MCF 10A (cell line): ENCODE measurements around the gene CFAP46. TPM values are rescaled to one million over a fixed set of nuclear protein-coding genes. Genes with fewer than 3 reads are reported as not detected.

ENCODE experiments used
- BruUV-seq: library from RNA; stranded (reverse); fragments of 400-500 nt; replicated peaks from 2 replicates; lab custom pipeline; 2021; lab: Mats Ljungman, UMichigan
- CTCF ChIA-PET: fragments of 300-600 bp; sonication (Branson Sonifier 250); formaldehyde crosslinking; extraction: SDS; loops from one replicate; lab custom pipeline; 2021; ENCODE audit warnings: antibody characterized with exemption, inconsistent platforms; lab: Yijun Ruan, JAX
- POLR2A ChIA-PET: fragments of 300-600, 350-650 bp; sonication (Branson Sonifier 250); formaldehyde crosslinking; extraction: SDS; loops from one replicate; lab custom pipeline; 2020; ENCODE audit warnings: antibody characterized with exemption, inconsistent platforms; lab: Yijun Ruan, JAX
- DNase-seq: peaks from one replicate; pipeline ENCODE4 v3.0.0-alpha.2; 2018; ENCODE audit not compliant: unreplicated experiment
- H3K27ac Mint-ChIP-seq: one replicate; pipeline ENCODE4 v1.8.0; 2022; ENCODE audit warnings: mild to moderate bottlenecking, low read depth, mixed read lengths; ENCODE audit not compliant: unreplicated experiment
- H3K27me3 Mint-ChIP-seq: one replicate; pipeline ENCODE4 v1.8.0; 2022; ENCODE audit warnings: mixed read lengths; ENCODE audit not compliant: insufficient read depth, unreplicated experiment
- H3K36me3 Mint-ChIP-seq: one replicate; pipeline ENCODE4 v1.8.0; 2022; ENCODE audit warnings: mild to moderate bottlenecking, moderate library complexity, mixed read lengths; ENCODE audit not compliant: insufficient read depth, unreplicated experiment
- H3K4me1 Mint-ChIP-seq: one replicate; pipeline ENCODE4 v1.8.0; 2022; ENCODE audit warnings: mixed read lengths; ENCODE audit not compliant: insufficient read depth, unreplicated experiment
- H3K4me3 Mint-ChIP-seq: one replicate; pipeline ENCODE4 v1.8.0; 2022; ENCODE audit warnings: mild to moderate bottlenecking, moderate library complexity, mixed read lengths; ENCODE audit not compliant: unreplicated experiment
- H3K9me3 Mint-ChIP-seq: one replicate; pipeline ENCODE4 v1.8.0; 2022; ENCODE audit warnings: mixed read lengths; ENCODE audit not compliant: unreplicated experiment
- intact Hi-C: fragments of 100-400 bp; cut with micrococcal nuclease; formaldehyde crosslinking; loops from 2 replicates; pipeline ENCODE4 v1.14.1; 2022
- total RNA-seq: library from RNA; stranded (reverse); gene quantifications from 2 replicates; pipeline ENCODE4 v1.2.3, GENCODE V29; 2022
- TF ChIP-seq, protein P1 (sequence below): fragments of 200-600 bp; IDR thresholded peaks from one replicate; pipeline ENCODE4 v1.8.0; 2022; ENCODE audit warnings: antibody characterized with exemption, mild to moderate bottlenecking; ENCODE audit not compliant: unreplicated experiment

CFAP46 gene
- total RNA-seq, 1 experiment from 2014 or later = 0.33 TPM

DNA sequence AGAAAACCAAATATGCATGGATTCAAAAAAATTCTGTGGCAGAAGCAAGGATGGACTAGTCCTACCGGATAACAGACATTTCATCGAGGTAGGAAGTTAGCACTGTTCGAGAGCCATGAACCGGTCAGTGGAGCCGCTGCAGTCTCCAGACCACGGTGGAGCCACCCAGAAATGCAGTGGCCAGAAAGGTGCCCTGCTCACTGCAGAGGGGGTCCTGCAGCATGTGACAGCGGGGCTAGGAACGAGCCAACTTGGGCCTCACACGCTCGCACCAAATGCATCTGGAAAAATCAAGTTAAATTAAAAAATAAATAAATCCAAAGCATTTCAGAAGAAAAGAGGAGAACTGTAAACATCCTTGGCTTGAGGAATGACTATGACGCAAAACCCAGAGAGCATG is 13.1 kb upstream of the CFAP46 start:
- POLR2A ChIA-PET = no interaction called here
- H3K4me1 Mint-ChIP-seq = no peaks in the 10 kb centered on the region
- BruUV-seq = no TSS peak
- no peaks in the 10 kb centered on the region for H3K36me3 Mint-ChIP-seq
- no peak overlapping the region for H3K27ac Mint-ChIP-seq
- CTCF ChIA-PET = no interaction called here
- no peaks in the 10 kb centered on the region for H3K9me3 Mint-ChIP-seq
- intact Hi-C loops = no loop called here
- no peak overlapping the region for H3K4me3 Mint-ChIP-seq
- peaks cover 46% of the 10 kb centered on the region for H3K27me3 Mint-ChIP-seq
- no peak for DNase-seq
- TF ChIP-seq, protein P1, sequence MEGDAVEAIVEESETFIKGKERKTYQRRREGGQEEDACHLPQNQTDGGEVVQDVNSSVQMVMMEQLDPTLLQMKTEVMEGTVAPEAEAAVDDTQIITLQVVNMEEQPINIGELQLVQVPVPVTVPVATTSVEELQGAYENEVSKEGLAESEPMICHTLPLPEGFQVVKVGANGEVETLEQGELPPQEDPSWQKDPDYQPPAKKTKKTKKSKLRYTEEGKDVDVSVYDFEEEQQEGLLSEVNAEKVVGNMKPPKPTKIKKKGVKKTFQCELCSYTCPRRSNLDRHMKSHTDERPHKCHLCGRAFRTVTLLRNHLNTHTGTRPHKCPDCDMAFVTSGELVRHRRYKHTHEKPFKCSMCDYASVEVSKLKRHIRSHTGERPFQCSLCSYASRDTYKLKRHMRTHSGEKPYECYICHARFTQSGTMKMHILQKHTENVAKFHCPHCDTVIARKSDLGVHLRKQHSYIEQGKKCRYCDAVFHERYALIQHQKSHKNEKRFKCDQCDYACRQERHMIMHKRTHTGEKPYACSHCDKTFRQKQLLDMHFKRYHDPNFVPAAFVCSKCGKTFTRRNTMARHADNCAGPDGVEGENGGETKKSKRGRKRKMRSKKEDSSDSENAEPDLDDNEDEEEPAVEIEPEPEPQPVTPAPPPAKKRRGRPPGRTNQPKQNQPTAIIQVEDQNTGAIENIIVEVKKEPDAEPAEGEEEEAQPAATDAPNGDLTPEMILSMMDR = no peak

DNA sequence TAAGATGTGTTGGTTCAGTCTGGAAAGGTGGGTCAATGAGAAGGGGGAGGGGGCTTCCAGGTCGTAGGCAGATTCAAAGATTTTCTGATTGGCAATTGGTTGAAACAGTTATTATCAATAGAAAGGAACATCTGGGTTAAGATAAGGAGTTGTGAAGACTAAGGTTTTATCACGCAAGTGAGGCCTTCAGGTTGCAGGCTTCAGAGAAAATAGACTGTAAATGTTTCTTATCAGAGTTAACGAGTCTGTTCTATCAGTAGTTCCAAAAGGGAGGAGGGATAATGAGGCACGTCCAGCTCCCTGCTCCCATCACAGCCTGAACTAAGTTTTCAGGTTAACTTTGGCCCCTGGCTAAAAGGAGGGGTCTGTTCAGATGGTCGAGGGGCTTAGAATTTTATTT is 11.1 kb upstream of the CFAP46 start:
- H3K27me3 Mint-ChIP-seq = peaks cover 51% of the 10 kb centered on the region
- POLR2A ChIA-PET = no interaction called here

DNA sequence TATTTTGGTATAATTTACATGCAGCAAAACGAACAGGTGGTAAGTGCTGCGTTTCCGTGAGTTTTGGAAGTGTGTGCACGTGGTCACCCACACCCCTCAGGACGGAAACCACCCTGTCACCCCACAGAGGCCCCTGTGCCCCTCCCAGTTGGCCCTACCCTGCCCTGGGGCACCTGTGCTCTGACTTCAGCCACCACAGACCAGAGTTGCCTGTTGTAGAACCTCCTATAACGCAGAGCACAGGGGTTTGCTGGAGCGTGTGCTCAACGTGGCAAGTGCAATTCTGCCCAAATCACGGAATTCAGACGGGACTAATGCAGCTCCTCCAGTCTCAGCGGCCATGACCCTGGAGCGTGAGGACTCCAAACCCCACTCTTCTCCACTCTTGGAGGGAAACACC is 9.6 kb upstream of the CFAP46 start:
- BruUV-seq = no TSS peak
- intact Hi-C loops = no loop called here
- H3K36me3 Mint-ChIP-seq = no peaks in the 10 kb centered on the region
- H3K4me1 Mint-ChIP-seq = no peaks in the 10 kb centered on the region
- no peak overlapping the region for H3K27ac Mint-ChIP-seq
- TF ChIP-seq, protein P1 = no peak
- no peak for DNase-seq
- H3K27me3 Mint-ChIP-seq = peaks cover 46% of the 10 kb centered on the region
- H3K9me3 Mint-ChIP-seq = no peaks in the 10 kb centered on the region
- H3K4me3 Mint-ChIP-seq = no peak overlapping the region
- POLR2A ChIA-PET = no interaction called here
- CTCF ChIA-PET = no interaction called here

More for the DNA sequence above, 11.1 kb upstream of the CFAP46 start:
- Mint-ChIP-seq H3K4me1 (no peaks in the 10 kb centered on the region), H3K36me3 (no peaks in the 10 kb centered on the region), H3K9me3 (no peaks in the 10 kb centered on the region), H3K4me3 (no peak overlapping the region), H3K27ac (no peak overlapping the region)
- DNase-seq = no peak
- CTCF ChIA-PET = no interaction called here
- TF ChIP-seq, protein P1 = no peak
- intact Hi-C loops = no loop called here
- BruUV-seq = no TSS peak

DNA sequence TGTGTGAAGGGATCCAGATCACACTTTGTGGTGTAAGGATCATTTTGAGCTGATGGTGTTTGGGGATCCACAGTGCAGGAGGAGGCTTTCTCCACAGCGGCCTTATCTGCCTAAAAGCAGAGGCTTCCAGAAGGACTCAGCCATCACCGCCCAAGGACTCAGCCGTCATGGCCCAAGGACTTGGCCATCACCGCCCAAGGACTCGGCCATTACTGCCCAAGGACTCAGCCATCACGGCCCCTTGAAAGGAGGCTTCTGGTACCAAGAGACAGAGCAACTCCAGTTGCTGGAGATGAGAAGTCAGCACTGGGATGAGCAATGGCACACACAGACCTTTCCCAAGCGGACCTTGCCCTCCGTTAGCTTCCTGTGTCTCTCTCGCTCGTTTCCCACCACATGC is 6.0 kb upstream of the CFAP46 start:
- peaks cover 5% of the 10 kb centered on the region for H3K36me3 Mint-ChIP-seq
- TF ChIP-seq, protein P1 = no peak
- no peaks in the 10 kb centered on the region for H3K9me3 Mint-ChIP-seq
- peaks cover 25% of the 10 kb centered on the region for H3K27me3 Mint-ChIP-seq
- intact Hi-C loops = no loop called here
- CTCF ChIA-PET = no interaction called here
- no peak for DNase-seq
- no peak overlapping the region for H3K4me3 Mint-ChIP-seq
- POLR2A ChIA-PET = no interaction called here
- H3K4me1 Mint-ChIP-seq = no peaks in the 10 kb centered on the region
- BruUV-seq = no TSS peak
- no peak overlapping the region for H3K27ac Mint-ChIP-seq
